PC-9 (cell line): ENCODE results near the gene SORCS2. TPM values are rescaled to one million over a fixed set of nuclear protein-coding genes. Genes with fewer than 3 reads are reported as not detected.

Experiments
- BruUV-seq: library from RNA; stranded (reverse); fragments of 400-500 nt; replicated peaks from 2 replicates; lab custom pipeline; 2021; lab: Mats Ljungman, UMichigan
- CTCF ChIA-PET: fragments of 300-600 bp; sonication (Branson Sonifier 250); formaldehyde crosslinking; loops from one replicate; lab custom pipeline; 2022; ENCODE audit warnings: antibody characterized with exemption; lab: Charles Lee
- POLR2A ChIA-PET: fragments of 300-600 bp; sonication (Branson Sonifier 250); formaldehyde crosslinking; loops from one replicate; lab custom pipeline; 2022; ENCODE audit warnings: antibody characterized with exemption; ENCODE audit not compliant: unreplicated experiment; lab: Charles Lee
- DNase-seq, 2 experiments: peaks; one replicate each; pipeline versions ENCODE4 v3.0.0 to v3.0.0-alpha.2; 2015 to 2022; ENCODE audit warnings: mixed read lengths in 1 of 2
- H2AFZ ChIP-seq: fragments of 200-600 bp; sonication (generic); 2 replicates; pipeline ENCODE4 v1.8.1; 2017; ENCODE audit warnings: antibody characterized with exemption
- H3F3A ChIP-seq: fragments of 200-600 bp; sonication (generic); 2 replicates; pipeline ENCODE4 v1.8.1; 2017; ENCODE audit warnings: antibody characterized with exemption, mild to moderate bottlenecking, low read depth; ENCODE audit not compliant: insufficient read depth
- H3K27ac ChIP-seq: fragments of 200-600 bp; sonication (generic); 2 replicates; pipeline ENCODE4 v1.6.1; 2016; ENCODE audit warnings: mixed run types
- H3K27me3 ChIP-seq: fragments of 200-600 bp; sonication (generic); 2 replicates; pipeline ENCODE4 v1.6.1; 2016; ENCODE audit warnings: low read depth, mixed run types; ENCODE audit not compliant: insufficient read depth
- H3K36me3 ChIP-seq: fragments of 200-600 bp; sonication (generic); 2 replicates; pipeline ENCODE4 v1.6.1; 2016; ENCODE audit warnings: low read depth, mixed run types
- H3K4me1 ChIP-seq: fragments of 200-600 bp; sonication (generic); replicated peaks from 2 replicates; pipeline ENCODE4 v1.6.1; 2016; ENCODE audit warnings: mixed run types; ENCODE audit not compliant: insufficient read depth
- H3K4me2 ChIP-seq: fragments of 200-600 bp; sonication (generic); 2 replicates; pipeline ENCODE4 v1.6.1; 2017; ENCODE audit warnings: mixed run types
- H3K4me3 ChIP-seq: fragments of 200-600 bp; sonication (generic); 2 replicates; pipeline ENCODE4 v1.6.1; 2016; ENCODE audit warnings: mixed run types
- H3K79me2 ChIP-seq: fragments of 200-600 bp; sonication (generic); 2 replicates; pipeline ENCODE4 v1.6.1; 2017; ENCODE audit warnings: low read depth, mixed run types
- H3K9me2 ChIP-seq: fragments of 200-600 bp; sonication (generic); 2 replicates; pipeline ENCODE4 v1.8.1; 2017; ENCODE audit warnings: mild to moderate bottlenecking; ENCODE audit not compliant: insufficient read depth
- H3K9me3 ChIP-seq: fragments of 200-600 bp; sonication (generic); 2 replicates; pipeline ENCODE4 v1.8.1; 2016; ENCODE audit warnings: low read depth; ENCODE audit not compliant: insufficient read depth
- H4K20me1 ChIP-seq: fragments of 200-600 bp; sonication (generic); 2 replicates; pipeline ENCODE4 v1.8.1; 2017; ENCODE audit not compliant: insufficient read depth
- CTCF ChIP-seq: fragments of 200-600 bp; sonication (generic); conservative IDR thresholded peaks from 2 replicates; pipeline ENCODE4 v1.6.1; 2017; ENCODE audit warnings: mixed run types, antibody characterized with exemption, mild to moderate bottlenecking, moderate library complexity
- EZH2 ChIP-seq: fragments of 200-600 bp; sonication (generic); IDR thresholded peaks from 2 replicates; pipeline ENCODE4 v1.8.0; 2017; ENCODE audit warnings: antibody characterized with exemption, low read depth
- intact Hi-C: fragments of 100-400 bp; cut with micrococcal nuclease; formaldehyde crosslinking; loops from one replicate; pipeline ENCODE4 v1.10.0; 2022; ENCODE audit not compliant: unreplicated experiment
- total RNA-seq: library from RNA; stranded (reverse); gene quantifications from 2 replicates; pipeline ENCODE4 v1.2.3, GENCODE V29; 2021

The SORCS2 gene
- total RNA-seq, 1 experiment from 2014 or later, result 25.8 TPM

- H4K20me1 ChIP-seq, result no peaks in the 10 kb centered on the region
- ChIA-PET POLR2A (no interaction called here), CTCF (no interaction called here)
- no peak overlapping the region for H2AFZ ChIP-seq
- H3K27me3 ChIP-seq, result no peaks in the 10 kb centered on the region
- H3K4me3 ChIP-seq, result no peak overlapping the region
- DNase-seq, result no peak
- no peaks in the 10 kb centered on the region for H3K79me2 ChIP-seq
- no TSS peak for BruUV-seq
- H3K9me3 ChIP-seq, result no peaks in the 10 kb centered on the region
- no peak overlapping the region for H3K27ac ChIP-seq
- no peaks in the 10 kb centered on the region for H3K9me2 ChIP-seq
- H3K4me1 ChIP-seq, result no peaks in the 10 kb centered on the region
- no peaks in the 10 kb centered on the region for H3F3A ChIP-seq
- TF ChIP-seq CTCF (no peak), EZH2 (no peak)
- H3K36me3 ChIP-seq, result no peaks in the 10 kb centered on the region
- no peak overlapping the region for H3K4me2 ChIP-seq
- intact Hi-C loops, result no loop called here
Measured at GRCh38 chr4:7396186-7396910, 204.0 kb downstream of the SORCS2 start.

GRCh38 chr4:7397206-7398103 lies 205.1 kb downstream of the SORCS2 start:
- Histone ChIP-seq H3K27me3 (no peaks in the 10 kb centered on the region), H3K27ac (no peak overlapping the region), H3K36me3 (no peaks in the 10 kb centered on the region), H3F3A (peaks cover 7% of the 10 kb centered on the region), H4K20me1 (no peaks in the 10 kb centered on the region), H3K79me2 (no peaks in the 10 kb centered on the region), H2AFZ (no peak overlapping the region), H3K4me1 (peaks cover 6% of the 10 kb centered on the region), H3K4me2 (no peak overlapping the region), H3K9me3 (no peaks in the 10 kb centered on the region), H3K4me3 (no peak overlapping the region), H3K9me2 (no peaks in the 10 kb centered on the region)
- ChIA-PET CTCF (no interaction called here), POLR2A (no interaction called here)
- no TSS peak for BruUV-seq
- TF ChIP-seq EZH2 (no peak), CTCF (no peak)
- intact Hi-C loops, result no loop called here
- no peak for DNase-seq

- Histone ChIP-seq H3K36me3 (no peaks in the 10 kb centered on the region), H3K9me3 (no peaks in the 10 kb centered on the region), H3F3A (peaks cover 13% of the 10 kb centered on the region), H3K27ac (no peak overlapping the region), H3K27me3 (no peaks in the 10 kb centered on the region), H4K20me1 (no peaks in the 10 kb centered on the region), H2AFZ (no peak overlapping the region), H3K4me2 (no peak overlapping the region), H3K9me2 (no peaks in the 10 kb centered on the region), H3K4me3 (no peak overlapping the region), H3K4me1 (peaks cover 12% of the 10 kb centered on the region), H3K79me2 (no peaks in the 10 kb centered on the region)
- ChIA-PET POLR2A (no interaction called here), CTCF (no interaction called here)
- TF ChIP-seq CTCF (no peak), EZH2 (no peak)
- BruUV-seq, result no TSS peak
- no peak for DNase-seq
- intact Hi-C loops, result no loop called here
Measured at GRCh38 chr4:7398104-7398423, 205.7 kb downstream of the SORCS2 start.
